DND-41 (cell line): ENCODE results near the gene ZMYND10.

Source experiments
- ATAC-seq: fragments of 200-7000 bp; cut with Tn5 transposase; 3 replicates; pipeline ENCODE4 v1.9.1; 2021; ENCODE audit warnings: low read depth; ENCODE audit not compliant: insufficient read depth
- DNase-seq: peaks from one replicate; pipeline ENCODE4 v3.0.0-alpha.2; 2020
- H2AFZ ChIP-seq: 2 replicates; pipeline ENCODE4 v1.6.0; 2012; ENCODE audit warnings: low read depth, low read length
- H3K27ac ChIP-seq: 2 replicates; pipeline ENCODE4 v1.5.1; 2012; ENCODE audit warnings: low read length, inconsistent platforms
- H3K27me3 ChIP-seq: fragments of 200-600 bp; sonication (generic); 2 replicates; pipeline ENCODE4 v1.6.0; 2012; ENCODE audit warnings: low read length, mild to moderate bottlenecking, inconsistent platforms; ENCODE audit not compliant: insufficient read depth, poor library complexity
- H3K36me3 ChIP-seq: 2 replicates; pipeline ENCODE4 v1.5.1; 2012; ENCODE audit warnings: low read length, inconsistent platforms; ENCODE audit not compliant: insufficient read depth
- H3K4me1 ChIP-seq: 2 replicates; pipeline ENCODE4 v1.5.1; 2012; ENCODE audit warnings: mild to moderate bottlenecking, low read length; ENCODE audit not compliant: insufficient read depth
- H3K4me2 ChIP-seq: 2 replicates; pipeline ENCODE4 v1.6.0; 2012; ENCODE audit warnings: mild to moderate bottlenecking, moderate library complexity, low read length, inconsistent platforms; ENCODE audit not compliant: insufficient read depth
- H3K4me3 ChIP-seq, 2 experiments: fragments of 200-600 bp in 1 of 2; shearing (Covaris generic) in 1 of 2; 2 replicates each; pipeline ENCODE4 v1.5.1; 2012 to 2016; ENCODE audit warnings: inconsistent platforms in 2 of 2, low read length in 2 of 2, mild to moderate bottlenecking in 2 of 2, low read depth in 1 of 2, moderate library complexity in 1 of 2
- H3K79me2 ChIP-seq: 2 replicates; pipeline ENCODE4 v1.6.0; 2012; ENCODE audit warnings: low read length, inconsistent platforms; ENCODE audit not compliant: insufficient read depth
- H3K9ac ChIP-seq: 2 replicates; pipeline ENCODE4 v1.6.0; 2012; ENCODE audit warnings: low read depth, mild to moderate bottlenecking, inconsistent platforms, low read length, moderate library complexity
- H3K9me3 ChIP-seq: 2 replicates; pipeline ENCODE4 v1.5.1; 2012; ENCODE audit warnings: low read length, moderate library complexity, mild to moderate bottlenecking, inconsistent platforms; ENCODE audit not compliant: insufficient read depth, severe bottlenecking
- H4K20me1 ChIP-seq: 2 replicates; pipeline ENCODE4 v1.6.0; 2012; ENCODE audit warnings: low read length; ENCODE audit not compliant: insufficient read depth
- EZH2 ChIP-seq: IDR thresholded peaks from 3 replicates; pipeline ENCODE4 v1.6.1; 2012; ENCODE audit warnings: borderline replicate concordance, low read depth, mild to moderate bottlenecking, moderate library complexity, low read length, inconsistent platforms; ENCODE audit not compliant: severe bottlenecking
- TF ChIP-seq, protein P1 (sequence below): IDR thresholded peaks from 2 replicates; pipeline ENCODE4 v1.5.1; 2012; ENCODE audit warnings: borderline replicate concordance, low read length, moderate library complexity, mild to moderate bottlenecking; ENCODE audit not compliant: poor library complexity, severe bottlenecking; ENCODE audit errors: extremely low read depth

Gene ZMYND10

DNA sequence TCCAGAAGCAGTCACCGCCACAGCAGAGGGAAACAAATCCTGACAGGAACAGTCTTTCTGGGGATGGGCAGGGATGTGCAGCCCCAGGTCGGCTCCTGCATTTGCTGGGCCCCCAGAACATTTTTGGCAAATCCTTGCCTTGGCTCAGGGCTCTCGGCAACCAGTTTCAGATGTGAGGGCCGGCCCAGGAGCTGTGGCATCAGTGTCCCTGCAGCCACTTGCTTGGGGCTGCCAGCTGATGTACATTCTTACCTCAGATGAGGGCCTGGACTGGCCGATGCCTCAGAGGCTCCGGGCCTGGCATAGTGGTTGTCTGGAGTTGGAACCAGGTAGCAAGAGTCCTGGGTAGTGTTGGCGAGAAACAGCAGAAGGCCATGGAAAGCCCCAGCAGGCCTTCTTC is 9.3 kb upstream of the ZMYND10 start:
- H3K36me3 ChIP-seq = peaks cover 67% of the 10 kb centered on the region

DNA sequence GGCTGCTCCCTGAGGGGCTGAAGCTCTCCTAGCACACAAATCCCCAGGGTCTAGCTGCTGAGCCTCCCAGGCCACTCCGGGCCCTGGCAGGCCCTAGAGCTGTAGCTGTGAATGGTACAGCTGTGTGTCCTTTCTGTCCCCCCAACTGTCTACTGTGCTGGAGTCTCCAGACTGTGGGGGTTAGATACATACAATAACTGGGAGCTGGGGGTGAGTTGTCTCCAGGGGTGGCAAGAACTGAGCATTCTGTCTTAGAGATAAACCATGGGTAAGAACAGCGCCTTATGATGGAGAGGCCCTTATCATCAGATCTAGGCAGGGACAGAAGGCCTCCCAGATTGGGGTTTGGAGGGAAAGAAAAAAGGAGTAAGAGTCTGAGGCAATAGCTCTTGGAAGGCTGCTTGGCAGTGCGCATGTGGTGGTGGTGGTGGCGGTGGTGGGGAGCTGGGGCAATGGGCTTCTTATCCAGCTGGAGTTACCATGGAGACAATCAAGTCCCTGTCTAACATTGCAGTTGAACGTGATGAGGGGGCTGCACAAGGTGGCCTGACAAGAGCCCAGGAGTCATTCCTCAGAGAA is 8.7 kb upstream of the ZMYND10 start:
- peaks cover 57% of the 10 kb centered on the region for H4K20me1 ChIP-seq
- no peak overlapping the region for H3K4me2 ChIP-seq
- no peak overlapping the region for H2AFZ ChIP-seq
- H3K27ac ChIP-seq = no peak overlapping the region
- H3K9me3 ChIP-seq = no peaks in the 10 kb centered on the region
- DNase-seq (no peak), ATAC-seq (no peak)
- H3K36me3 ChIP-seq = peaks cover 69% of the 10 kb centered on the region
- no peak overlapping the region for H3K9ac ChIP-seq
- no peak overlapping the region for H3K4me3 ChIP-seq
- peaks cover 60% of the 10 kb centered on the region for H3K4me1 ChIP-seq
- TF ChIP-seq, protein P1, sequence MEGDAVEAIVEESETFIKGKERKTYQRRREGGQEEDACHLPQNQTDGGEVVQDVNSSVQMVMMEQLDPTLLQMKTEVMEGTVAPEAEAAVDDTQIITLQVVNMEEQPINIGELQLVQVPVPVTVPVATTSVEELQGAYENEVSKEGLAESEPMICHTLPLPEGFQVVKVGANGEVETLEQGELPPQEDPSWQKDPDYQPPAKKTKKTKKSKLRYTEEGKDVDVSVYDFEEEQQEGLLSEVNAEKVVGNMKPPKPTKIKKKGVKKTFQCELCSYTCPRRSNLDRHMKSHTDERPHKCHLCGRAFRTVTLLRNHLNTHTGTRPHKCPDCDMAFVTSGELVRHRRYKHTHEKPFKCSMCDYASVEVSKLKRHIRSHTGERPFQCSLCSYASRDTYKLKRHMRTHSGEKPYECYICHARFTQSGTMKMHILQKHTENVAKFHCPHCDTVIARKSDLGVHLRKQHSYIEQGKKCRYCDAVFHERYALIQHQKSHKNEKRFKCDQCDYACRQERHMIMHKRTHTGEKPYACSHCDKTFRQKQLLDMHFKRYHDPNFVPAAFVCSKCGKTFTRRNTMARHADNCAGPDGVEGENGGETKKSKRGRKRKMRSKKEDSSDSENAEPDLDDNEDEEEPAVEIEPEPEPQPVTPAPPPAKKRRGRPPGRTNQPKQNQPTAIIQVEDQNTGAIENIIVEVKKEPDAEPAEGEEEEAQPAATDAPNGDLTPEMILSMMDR = no peak
- TF ChIP-seq EZH2 = no peak
- peaks cover 77% of the 10 kb centered on the region for H3K79me2 ChIP-seq
- H3K27me3 ChIP-seq = no peaks in the 10 kb centered on the region

More for the DNA sequence above, 9.3 kb upstream of the ZMYND10 start:
- Histone ChIP-seq H3K4me1 (peaks cover 58% of the 10 kb centered on the region), H3K79me2 (peaks cover 72% of the 10 kb centered on the region), H3K9me3 (no peaks in the 10 kb centered on the region), H3K27ac (no peak overlapping the region), H3K27me3 (no peaks in the 10 kb centered on the region), H3K9ac (no peak overlapping the region), H3K4me3 (no peak overlapping the region), H3K4me2 (no peak overlapping the region), H4K20me1 (peaks cover 57% of the 10 kb centered on the region), H2AFZ (no peak overlapping the region)
- no peak for ATAC-seq
- DNase-seq = no peak
- TF ChIP-seq, protein P1 = no peak
- TF ChIP-seq EZH2 = no peak

DNA sequence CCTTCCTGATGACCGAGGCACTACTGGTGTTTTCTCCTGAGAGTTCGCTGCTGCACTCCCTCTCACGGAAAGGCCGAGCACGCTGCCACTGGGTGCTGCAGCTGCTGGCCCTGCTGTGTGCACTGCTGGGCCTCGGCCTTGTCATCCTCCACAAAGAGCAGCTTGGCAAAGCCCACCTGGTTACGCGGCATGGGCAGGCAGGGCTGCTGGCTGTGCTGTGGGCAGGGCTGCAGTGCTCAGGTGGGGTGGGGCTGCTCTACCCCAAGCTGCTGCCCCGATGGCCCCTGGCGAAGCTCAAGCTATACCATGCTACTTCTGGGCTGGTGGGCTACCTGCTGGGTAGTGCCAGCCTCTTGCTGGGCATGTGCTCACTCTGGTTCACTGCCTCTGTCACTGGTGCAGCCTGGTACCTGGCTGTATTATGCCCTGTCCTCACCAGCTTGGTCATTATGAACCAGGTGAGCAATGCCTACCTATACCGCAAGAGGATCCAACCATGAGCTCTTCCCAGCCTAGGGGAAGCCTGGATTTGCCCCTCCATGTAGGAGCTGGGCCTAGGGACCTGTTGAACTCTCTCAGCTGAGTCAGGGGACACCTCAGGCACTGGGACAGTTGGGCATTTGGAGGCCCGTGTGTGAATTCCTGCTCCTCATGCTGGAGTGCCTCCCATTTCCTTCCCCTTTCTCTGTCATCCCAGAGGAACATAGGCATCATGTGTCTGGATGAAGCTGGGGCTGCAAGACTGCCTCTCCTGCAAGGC is 7.9 kb upstream of the ZMYND10 start:
- H3K36me3 ChIP-seq = peaks cover 73% of the 10 kb centered on the region
- H3K4me2 ChIP-seq = no peak overlapping the region
- no peaks in the 10 kb centered on the region for H3K27me3 ChIP-seq
- peaks cover 76% of the 10 kb centered on the region for H3K79me2 ChIP-seq
- no peaks in the 10 kb centered on the region for H3K9me3 ChIP-seq
- H2AFZ ChIP-seq = no peak overlapping the region
- peaks cover 53% of the 10 kb centered on the region for H4K20me1 ChIP-seq
- no peak overlapping the region for H3K4me3 ChIP-seq
- H3K27ac ChIP-seq = no peak overlapping the region
- H3K4me1 ChIP-seq = peaks cover 64% of the 10 kb centered on the region
- ATAC-seq = no peak
- H3K9ac ChIP-seq = no peak overlapping the region
- DNase-seq = no peak
- TF ChIP-seq, protein P1 = no peak
- TF ChIP-seq EZH2 = no peak
